ENCODE data around the gene CSNK1G1. TPM values are rescaled to one million over a fixed set of nuclear protein-coding genes. Genes with fewer than 3 reads are reported as not detected.

Gene CSNK1G1
- total and polyA plus RNA-seq, 2 of the 4 experiments (the other 2 are of a cell fraction) = 7.4 to 29.4 TPM

DNA sequence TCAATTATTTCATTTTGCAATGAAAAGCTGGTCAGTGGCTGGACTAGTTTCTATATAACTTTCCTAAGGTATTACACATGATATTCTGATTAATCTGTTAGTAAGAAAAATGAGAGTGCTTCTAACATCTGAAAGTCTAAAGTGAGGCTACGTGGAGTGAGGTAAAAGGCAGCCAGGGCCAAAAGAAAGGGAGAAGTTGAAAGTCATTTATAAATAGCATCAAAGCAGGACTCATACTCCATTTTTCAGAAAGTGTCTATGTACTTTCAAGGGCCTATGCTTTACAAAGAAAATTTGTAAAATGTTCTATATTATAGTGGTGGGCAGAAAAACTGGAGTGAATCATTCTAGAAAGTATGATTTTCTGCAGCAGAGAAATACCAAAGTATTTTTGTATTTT, 80.0 kb downstream of the CSNK1G1 start:
- no peak overlapping the region for H2AFZ ChIP-seq (replicated peaks; ENCODE audit: low read length, poor library complexity)
- POLR2A ChIA-PET (ENCODE audit: unreplicated experiment) = no interaction called here

More for the DNA sequence above, 80.0 kb downstream of the CSNK1G1 start:
- dilution Hi-C loops (cut with HindIII; ENCODE audit: low sequenced_read_pairs, unreplicated experiment) = no loop called here
- Histone ChIP-seq H3K4me2 (ENCODE audit: low read depth, low read length) (no peak overlapping the region), H2AK5ac (ENCODE audit: low read depth, low read length) (no peak overlapping the region), H3K36me3 (ENCODE audit: control insufficient read depth, insufficient read depth, low read length) (peaks cover under 1% of the 10 kb centered on the region; the same call in 1 of the 2 replicates), H3K4me1 (ENCODE audit: control insufficient read depth, insufficient read depth, low read length) (no peaks in the 10 kb centered on the region), H3K18ac (ENCODE audit: low read depth, low read length) (no peak overlapping the region), H3K56ac (ENCODE audit: extremely low read depth, insufficient read depth, low read length) (no peak overlapping the region), H3K79me1 (ENCODE audit: low read depth in 1 of 2, low read length in 2 of 2) (peaks cover 16 to 35% of the 10 kb centered on the region in 2 experiments), H3K27ac (ENCODE audit: insufficient read depth, low read length) (no peak overlapping the region), H3K9ac (ENCODE audit: low read depth, low read length) (no peak overlapping the region), H3K4me3 (ENCODE audit: insufficient read depth, low read depth, low read length) (no peak overlapping the region), H2BK15ac (ENCODE audit: low read depth, low read length) (no peak overlapping the region), H3K9me3 (ENCODE audit: control insufficient read depth, insufficient read depth, low read length) (no peaks in the 10 kb centered on the region), H2AK9ac (replicated peaks; ENCODE audit: low read depth, low read length, poor library complexity) (no peak overlapping the region), H3K14ac (replicated peaks; ENCODE audit: low read depth, low read length) (no peak overlapping the region), H4K20me1 (ENCODE audit: insufficient read depth, low read length) (peaks cover 4% of the 10 kb centered on the region), H2BK5ac (ENCODE audit: low read depth, low read length, poor library complexity, severe bottlenecking) (no peak overlapping the region), H3K27me3 (ENCODE audit: control insufficient read depth, insufficient read depth, low read length) (no peaks in the 10 kb centered on the region), H2BK120ac (ENCODE audit: low read depth, low read length) (no peak overlapping the region), H4K8ac (ENCODE audit: low read depth in 2 of 2, low read length in 2 of 2) (no peak overlapping the region), H3K4ac (ENCODE audit: low read depth, low read length) (no peak overlapping the region), H2BK20ac (ENCODE audit: low read depth, low read length) (no peak overlapping the region), H4K91ac (ENCODE audit: insufficient read depth, low read depth, low read length) (no peak overlapping the region), H4K5ac (ENCODE audit: low read depth, low read length) (no peak overlapping the region), H3K9me1 (ENCODE audit: insufficient read depth, low read length) (0 out of 2 replicates have a peak, but pooled peaks cover 3% of the 10 kb centered on the region), H3K23ac (ENCODE audit: low read depth, low read length) (no peak overlapping the region)
- ATAC-seq (ENCODE audit: low read depth) (no peak), DNase-seq (no peak)
- no peak for TF ChIP-seq FOS (IDR thresholded peaks at IDR 0.05; ENCODE audit: low read depth, low read length)
- no peak for TF ChIP-seq RAD21 (IDR thresholded peaks at IDR 0.05; ENCODE audit: low read length)
- TF ChIP-seq RFX5 (IDR thresholded peaks at IDR 0.05; ENCODE audit: low read depth, low read length) = no peak
- TF ChIP-seq MAZ (IDR thresholded peaks at IDR 0.05; ENCODE audit: borderline replicate concordance, low read depth, low read length) = no peak
- no peak for TF ChIP-seq BHLHE40 (IDR thresholded peaks at IDR 0.05; ENCODE audit: low read depth, low read length)
- TF ChIP-seq NFE2L2 (IDR thresholded peaks at IDR 0.05; ENCODE audit: low read depth, low read length) = no peak
- no peak for TF ChIP-seq CTCF (conservative IDR thresholded peaks at IDR 0.05; ENCODE audit: low read depth, low read length)
- no peak for TF ChIP-seq SMC3 (IDR thresholded peaks at IDR 0.05; ENCODE audit: low read depth, low read length)
- TF ChIP-seq, protein P1, sequence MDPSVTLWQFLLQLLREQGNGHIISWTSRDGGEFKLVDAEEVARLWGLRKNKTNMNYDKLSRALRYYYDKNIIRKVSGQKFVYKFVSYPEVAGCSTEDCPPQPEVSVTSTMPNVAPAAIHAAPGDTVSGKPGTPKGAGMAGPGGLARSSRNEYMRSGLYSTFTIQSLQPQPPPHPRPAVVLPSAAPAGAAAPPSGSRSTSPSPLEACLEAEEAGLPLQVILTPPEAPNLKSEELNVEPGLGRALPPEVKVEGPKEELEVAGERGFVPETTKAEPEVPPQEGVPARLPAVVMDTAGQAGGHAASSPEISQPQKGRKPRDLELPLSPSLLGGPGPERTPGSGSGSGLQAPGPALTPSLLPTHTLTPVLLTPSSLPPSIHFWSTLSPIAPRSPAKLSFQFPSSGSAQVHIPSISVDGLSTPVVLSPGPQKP (IDR thresholded peaks at IDR 0.05; ENCODE audit: borderline replicate concordance, low read depth, low read length) = no peak
- no peak for TF ChIP-seq RCOR1 (IDR thresholded peaks at IDR 0.05; ENCODE audit: insufficient replicate concordance, low read length)
- TF ChIP-seq CEBPB (IDR thresholded peaks at IDR 0.05; ENCODE audit: low read depth, low read length) = no peak
- TF ChIP-seq, protein P2, sequence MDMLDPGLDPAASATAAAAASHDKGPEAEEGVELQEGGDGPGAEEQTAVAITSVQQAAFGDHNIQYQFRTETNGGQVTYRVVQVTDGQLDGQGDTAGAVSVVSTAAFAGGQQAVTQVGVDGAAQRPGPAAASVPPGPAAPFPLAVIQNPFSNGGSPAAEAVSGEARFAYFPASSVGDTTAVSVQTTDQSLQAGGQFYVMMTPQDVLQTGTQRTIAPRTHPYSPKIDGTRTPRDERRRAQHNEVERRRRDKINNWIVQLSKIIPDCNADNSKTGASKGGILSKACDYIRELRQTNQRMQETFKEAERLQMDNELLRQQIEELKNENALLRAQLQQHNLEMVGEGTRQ (IDR thresholded peaks at IDR 0.05; ENCODE audit: low read depth, low read length) = no peak
- TF ChIP-seq CHD1 (IDR thresholded peaks at IDR 0.05; ENCODE audit: low read depth, low read length) = no peak
- TF ChIP-seq POLR2A (IDR thresholded peaks at IDR 0.05; ENCODE audit: low read depth, low read length) = no peak
- TF ChIP-seq MXI1 (IDR thresholded peaks at IDR 0.05; ENCODE audit: borderline replicate concordance, low read depth, low read length) = no peak
- TF ChIP-seq MAFK (IDR thresholded peaks at IDR 0.05; ENCODE audit: low read depth, low read length) = no peak
- CTCF ChIA-PET = no interaction called here
- intact Hi-C loops (cut with micrococcal nuclease) = no loop called here
- in situ Hi-C loops (cut with MboI; ENCODE audit: low sequenced_read_pairs) = no loop called here
- BruUV-seq (replicated peaks) = no TSS peak
- WGBS, 2 experiments (ENCODE audit: extremely low coverage in 2 of 2, insufficient read length in 1 of 2) = no CpG with 5 or more reads among the region's 1 CpG
